GM18861 (cell line): ENCODE results near the gene MACROD2.
A peak's percentile ranks its signal among the peaks of the same experiment; 100 is the strongest.

Experiments used
- ATAC-seq: cut with Tn5 transposase; IDR thresholded peaks from one replicate; pipeline ENCODE4 v1.9.1; 2021; ENCODE audit not compliant: unreplicated experiment

MACROD2 gene

DNA sequence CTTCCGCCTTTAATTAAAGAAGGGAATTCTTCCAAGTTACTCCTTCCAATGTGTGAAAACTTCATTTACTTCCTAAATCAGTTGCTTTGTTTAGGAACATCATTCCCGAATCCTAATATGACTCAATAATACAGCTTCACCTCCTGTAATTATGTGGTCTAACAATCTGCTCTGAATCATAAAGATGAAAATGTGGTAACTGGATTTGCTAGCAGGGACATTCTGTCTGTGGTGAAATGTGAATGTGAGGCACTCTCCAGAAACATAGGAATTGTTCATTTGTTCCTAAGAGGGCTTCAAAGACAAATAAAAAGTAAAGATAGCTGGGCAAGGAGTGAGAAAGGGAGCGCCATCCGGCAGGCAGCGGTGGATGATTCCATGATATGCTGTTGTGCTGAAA is 1899.8 kb downstream of the MACROD2 start:
- no peak for ATAC-seq

DNA sequence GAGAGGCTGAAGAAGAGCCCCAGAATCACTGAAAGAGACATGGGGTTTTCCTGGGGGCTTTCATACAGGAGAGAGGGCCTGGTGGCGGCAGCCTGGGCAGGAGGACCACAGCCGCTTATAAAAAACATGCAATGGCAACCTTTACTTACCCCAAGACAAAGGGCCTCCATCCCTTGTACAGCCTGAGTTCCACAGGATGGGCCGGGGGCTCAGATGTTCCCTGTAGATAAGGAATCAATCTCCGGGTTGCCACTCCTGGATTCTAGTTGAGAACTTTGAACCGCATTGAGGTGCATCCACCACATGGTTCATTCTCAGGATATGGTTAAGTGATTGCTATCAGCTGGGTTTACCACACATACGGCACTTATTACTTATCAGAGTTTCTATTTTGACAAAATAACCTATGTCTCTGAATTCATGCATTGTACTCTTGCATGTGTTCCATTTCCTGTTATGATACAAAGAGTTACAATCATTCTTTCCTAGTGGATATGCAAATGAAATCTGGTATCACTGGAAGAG is 1900.3 kb downstream of the MACROD2 start:
- peak; percentile 90 for ATAC-seq

DNA sequence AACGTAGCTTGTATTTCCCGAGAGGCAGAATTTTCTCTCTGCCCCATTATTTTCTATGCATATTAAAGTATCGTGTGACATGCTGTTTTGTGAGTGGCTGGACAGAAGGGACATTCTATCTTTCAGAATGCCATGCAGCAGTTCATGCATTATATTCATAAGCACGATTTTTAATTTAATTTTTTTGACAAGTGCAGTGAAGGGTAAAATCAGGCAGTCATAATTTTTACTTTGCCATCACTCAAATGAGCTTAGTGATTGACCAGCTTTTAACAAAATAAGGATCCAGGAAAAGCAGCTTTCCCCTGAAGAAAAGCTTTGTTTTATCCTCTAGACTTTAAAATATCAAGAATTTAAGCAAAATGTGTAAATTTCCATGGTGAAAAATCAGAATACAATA is 1904.7 kb downstream of the MACROD2 start:
- no peak for ATAC-seq

DNA sequence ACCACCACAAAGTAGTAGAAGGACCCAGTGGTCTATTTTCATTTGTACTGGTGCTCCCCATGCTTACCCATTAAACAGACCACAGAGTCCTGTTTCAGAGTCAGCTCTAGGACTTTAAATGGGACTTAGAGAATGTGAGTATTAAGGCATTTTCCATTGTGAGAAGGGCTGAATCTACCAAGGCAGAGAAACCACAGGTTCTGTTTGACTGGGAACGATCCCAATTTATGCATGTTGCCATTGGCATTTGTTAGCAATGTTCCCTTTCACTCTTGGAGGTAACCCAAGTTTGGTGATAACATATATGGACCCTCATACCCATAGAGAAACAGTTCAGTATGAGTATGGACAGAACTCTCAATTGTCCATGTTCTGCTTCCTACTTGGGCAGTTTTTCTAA is 1905.1 kb downstream of the MACROD2 start:
- ATAC-seq = no peak

DNA sequence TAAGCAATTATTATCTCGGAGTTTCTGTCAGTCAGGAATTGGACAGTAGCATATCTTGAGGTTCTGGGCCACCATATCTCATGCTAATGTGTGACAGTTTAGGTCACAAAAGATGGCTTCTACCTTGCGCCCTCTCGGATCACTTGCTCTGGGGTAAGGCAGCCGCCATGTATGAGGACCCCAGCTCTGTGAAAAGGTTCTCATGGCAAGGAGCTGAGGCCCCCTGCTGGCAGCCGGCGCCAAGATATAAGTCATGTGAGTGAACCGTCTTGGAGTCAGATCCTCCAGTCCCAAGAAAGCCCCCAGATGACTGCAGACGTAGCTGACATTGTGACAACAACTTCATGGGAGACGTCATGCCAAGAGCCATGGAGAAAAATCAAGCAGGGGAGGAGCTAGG is 1907.2 kb downstream of the MACROD2 start:
- ATAC-seq = no peak

DNA sequence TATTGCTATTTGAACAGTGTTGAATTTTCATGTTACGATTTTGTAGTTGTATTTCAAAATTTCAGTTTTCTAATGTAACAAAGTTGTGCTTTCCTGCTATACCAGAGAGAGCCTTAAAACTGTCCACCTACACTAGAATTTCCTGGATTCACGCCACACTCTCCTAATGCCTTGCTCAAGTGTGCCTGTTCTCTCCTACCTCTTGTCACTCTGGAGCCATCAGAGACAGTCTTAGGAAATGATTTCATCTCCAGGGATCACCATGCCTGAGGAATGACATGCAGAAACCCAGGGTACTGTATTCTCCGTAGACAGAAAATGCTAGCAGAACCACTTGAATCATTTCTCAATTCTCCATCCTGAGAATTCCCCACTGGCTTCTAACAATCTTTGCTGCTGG is 1910.3 kb downstream of the MACROD2 start:
- ATAC-seq = no peak

DNA sequence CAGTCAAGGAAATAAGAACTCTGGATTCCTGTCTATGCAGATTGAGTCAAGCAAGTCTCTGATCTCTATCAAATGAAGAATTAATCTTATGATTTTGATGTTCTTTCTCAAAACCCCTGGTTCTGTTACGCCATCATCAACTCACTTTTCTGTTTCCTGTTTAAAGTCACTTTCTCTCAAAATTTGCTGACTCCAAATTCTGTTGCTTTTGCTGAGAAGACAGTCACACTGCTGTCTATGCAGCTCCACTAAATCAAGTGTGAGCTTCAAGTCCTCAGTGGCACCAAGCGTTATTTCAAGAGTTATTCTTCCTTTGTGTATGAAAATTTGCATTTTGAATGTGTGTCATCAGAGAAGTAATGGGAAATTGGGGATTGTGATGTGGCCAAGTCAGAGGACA is 1914.7 kb downstream of the MACROD2 start:
- ATAC-seq = no peak

DNA sequence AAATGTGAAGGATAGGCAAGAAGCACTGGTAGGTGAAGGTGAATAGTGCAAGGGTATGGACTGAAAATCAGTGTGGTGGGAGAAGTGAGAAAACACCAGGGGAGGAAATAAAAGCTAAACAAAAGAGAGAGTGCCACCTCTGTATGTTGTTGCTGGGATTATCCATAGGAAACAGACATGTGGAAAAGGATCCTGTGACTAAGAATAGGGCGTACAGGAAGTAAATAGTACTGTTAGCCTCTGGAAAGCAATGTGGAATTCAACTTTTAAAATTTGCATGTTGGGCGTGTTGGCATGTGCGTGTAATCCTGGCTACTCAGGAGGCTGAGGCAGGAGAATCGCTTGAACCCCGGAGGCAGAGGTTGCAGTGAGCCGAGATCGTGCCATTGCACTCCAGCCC is 1916.3 kb downstream of the MACROD2 start:
- ATAC-seq = no peak

DNA sequence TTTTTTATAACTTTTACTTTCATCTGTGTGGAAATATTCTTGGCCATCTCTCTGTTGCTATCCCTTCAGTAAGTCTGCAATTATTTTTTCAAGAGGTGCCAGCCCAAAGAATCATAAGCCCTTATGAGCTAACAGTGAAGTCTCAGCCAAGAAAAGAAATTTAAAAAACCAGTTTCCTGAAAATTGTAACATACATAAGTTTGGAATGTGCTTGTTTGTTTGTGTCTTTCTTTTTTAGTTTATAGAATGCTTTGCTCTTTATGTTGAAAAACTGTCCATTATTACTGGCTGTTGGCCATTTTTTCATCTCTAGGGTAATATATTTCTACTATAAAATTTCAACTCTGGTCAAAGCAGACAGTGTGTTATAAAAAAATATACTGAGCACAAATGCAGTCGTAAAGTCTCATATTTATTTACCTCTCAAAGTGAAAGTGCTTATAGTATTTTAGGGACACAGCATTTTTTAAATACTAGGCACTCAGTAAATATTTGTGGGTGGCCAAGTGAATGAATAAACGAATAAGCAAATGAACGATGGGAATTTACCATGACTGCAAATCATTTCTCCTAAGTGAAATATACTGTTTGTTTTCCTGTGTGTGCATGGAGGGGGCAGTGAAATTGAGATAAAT is 1918.2 kb downstream of the MACROD2 start:
- no peak for ATAC-seq

DNA sequence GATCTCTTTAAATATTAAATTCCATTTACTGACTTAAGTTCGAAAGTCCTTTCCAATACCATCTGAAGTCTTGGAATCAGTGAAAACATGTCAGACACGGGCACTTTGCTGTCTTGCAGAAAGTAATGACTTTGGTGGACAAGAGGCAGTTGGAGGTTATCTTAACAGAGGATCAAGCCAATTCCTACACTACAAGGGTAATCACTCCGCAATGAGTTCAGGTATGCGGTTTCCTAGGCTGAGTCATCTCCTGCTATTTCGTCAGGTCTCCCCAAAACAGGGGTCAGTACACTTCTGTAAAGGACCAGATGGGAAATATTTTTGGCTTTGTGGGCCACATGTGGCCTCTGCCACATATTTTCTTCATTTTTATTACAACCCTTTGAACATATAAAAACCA is 1921.3 kb downstream of the MACROD2 start:
- ATAC-seq = no peak

DNA sequence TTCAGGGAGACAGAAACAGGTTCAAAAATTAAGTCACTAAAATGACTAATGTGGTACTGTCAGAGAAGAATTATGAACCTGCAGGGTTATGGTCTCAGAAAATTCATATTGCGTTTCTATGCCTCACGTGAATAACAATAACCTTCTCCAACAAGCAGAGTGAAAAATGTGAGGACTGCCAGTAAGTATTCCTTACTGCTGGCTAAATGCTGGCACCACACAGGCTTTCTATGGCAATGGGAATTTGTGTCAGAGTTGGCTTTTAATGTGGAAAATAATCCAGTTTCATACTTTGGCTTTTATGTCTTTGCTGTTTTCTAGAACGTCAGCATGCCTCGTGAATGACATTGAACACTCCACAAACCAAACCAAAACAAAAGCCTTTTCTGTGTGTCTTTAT is 1922.0 kb downstream of the MACROD2 start:
- no peak for ATAC-seq

DNA sequence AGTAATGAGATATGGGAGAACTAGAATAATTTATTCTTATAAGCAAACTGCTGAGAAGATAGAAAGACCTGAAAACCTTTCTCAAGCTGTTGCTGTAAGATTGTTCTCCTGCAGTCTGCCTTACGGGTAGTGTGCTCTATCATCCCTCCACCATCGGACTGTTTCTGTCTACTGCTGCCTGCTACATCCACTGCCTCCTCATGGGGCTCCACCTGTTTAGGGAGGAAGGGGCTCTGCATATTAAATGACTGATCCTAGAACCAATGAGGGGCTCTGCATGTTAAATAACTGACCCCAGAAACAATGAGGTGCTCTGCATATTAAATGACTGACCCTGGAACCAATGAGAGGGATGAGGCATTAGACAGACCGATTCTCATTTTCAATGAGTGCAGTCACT is 1923.3 kb downstream of the MACROD2 start:
- ATAC-seq = no peak

DNA sequence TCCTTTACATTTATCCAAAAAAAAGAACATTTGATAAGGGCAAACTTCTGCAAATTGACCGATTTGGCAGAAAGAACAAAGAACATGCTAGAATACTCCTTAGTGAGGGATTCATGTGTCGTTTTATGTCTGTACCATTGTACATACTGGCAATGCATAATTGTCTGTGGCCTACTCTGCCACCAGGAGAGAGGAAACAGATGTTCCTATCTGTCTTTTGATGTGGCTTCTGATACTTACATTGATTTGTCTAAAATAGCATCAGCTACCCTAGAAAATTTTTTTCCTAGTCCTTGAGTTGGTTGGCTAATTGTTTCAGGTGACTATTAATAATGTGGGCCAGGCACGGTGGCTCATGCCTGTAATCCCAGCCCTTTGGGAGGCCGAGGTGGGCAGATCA is 1923.8 kb downstream of the MACROD2 start:
- no peak for ATAC-seq

DNA sequence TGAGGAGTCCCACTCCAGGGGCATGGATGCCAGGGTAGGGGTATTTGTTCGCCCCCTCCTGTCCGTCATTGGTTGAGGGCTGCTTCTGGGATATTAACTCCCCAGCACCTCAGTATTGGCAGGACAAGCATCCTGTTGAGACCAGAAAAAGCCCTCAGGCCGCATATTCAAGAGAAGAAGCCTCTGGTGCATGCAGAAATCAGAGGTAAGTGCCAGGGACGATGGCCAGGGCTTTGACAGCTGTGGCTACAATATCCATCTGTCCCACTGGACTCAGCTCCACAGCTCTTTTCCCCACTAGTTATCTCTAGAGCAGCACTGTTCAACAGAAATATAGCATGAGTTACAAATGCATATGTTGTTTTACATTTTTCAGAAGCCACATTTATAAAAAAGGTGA is 1926.6 kb downstream of the MACROD2 start:
- ATAC-seq = no peak

DNA sequence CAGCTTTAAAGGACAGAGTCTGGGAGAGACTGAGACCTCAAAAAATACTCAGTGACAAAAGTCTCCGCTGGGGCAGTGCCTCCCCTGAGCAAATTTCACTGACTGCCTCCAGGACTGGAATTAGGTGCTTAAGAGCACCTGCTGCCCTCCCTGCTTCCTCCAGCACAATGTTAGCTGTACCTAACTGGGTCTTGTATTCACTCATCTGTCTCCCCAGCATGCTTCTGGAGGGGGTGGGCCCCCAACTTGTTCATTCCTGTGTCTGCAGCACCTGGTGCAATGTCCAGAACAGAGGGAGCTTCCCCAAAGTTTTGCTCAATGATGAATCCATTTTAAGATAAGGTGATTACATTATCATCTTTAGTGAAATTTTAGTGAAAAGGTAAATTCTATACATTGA is 1927.2 kb downstream of the MACROD2 start:
- ATAC-seq = no peak

DNA sequence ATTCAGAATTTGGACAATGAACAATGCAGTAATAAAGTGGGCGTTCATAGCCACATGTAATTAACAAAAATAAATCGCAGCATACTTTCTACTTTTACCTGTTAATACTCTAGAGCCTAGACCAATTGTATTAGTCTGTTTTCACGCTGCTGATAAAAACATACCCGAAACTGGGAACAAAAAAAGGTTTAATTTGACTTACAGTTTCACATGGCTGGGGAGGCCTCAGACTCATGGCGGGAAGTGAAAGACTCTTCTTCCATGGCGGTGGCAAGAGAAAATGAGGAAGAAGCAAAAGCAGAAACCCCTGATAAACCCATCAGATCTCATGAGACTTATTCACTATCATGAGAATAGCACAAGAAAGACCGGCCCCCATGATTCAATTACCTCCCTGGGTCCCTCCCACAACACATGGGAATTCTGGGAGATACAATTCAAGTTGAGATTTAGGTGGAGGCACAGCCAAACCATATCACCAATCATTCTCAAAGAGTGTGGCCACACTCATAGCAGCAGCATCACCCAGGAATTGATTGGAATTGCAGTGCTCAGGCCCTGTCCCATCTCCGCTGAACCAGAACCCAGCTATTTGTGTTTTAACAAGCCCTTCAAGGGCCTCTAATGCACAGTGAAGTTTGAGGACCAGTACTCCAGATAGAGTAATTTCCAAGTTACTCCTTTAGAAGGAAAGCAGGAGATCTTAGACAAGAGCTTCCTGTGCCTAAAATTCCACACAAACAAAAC is 1927.9 kb downstream of the MACROD2 start:
- peak; percentile 55 for ATAC-seq

DNA sequence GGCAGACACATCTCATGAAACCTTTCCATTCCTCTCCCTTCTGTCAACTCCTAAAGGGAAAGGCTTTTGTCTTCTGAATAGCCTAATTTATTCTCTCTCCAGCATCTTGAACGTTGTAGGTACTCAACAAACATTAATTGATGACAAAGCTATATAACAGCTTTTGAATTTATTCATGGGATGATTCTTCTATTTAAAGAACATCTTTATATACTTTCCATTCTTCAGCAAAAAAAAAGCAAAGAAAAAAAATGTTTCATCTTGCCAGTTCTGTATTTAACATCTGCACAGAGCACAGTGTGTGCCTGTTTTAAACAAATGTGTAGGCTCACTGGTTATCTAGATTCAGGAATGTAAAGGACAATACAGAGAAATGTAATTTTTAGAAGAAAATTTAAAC is 1929.2 kb downstream of the MACROD2 start:
- ATAC-seq = no peak

DNA sequence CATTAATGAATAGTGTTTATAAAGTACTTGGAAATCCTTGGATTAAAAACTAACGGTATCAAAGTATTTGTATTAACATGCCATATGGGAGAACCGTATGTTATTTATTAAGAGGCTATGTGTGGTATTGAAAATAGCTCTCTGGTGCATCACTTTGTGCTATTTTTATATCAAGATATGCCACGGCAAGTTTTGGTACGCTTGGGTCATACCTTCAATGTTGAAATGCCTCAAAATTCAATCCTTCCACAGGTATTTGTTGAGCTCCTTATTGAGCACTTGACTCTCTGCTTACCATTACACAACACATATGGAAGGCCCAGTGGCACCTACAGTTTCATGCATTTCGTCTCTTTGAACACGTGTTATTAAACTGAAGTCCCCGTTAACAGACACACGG is 1930.1 kb downstream of the MACROD2 start:
- ATAC-seq = no peak

DNA sequence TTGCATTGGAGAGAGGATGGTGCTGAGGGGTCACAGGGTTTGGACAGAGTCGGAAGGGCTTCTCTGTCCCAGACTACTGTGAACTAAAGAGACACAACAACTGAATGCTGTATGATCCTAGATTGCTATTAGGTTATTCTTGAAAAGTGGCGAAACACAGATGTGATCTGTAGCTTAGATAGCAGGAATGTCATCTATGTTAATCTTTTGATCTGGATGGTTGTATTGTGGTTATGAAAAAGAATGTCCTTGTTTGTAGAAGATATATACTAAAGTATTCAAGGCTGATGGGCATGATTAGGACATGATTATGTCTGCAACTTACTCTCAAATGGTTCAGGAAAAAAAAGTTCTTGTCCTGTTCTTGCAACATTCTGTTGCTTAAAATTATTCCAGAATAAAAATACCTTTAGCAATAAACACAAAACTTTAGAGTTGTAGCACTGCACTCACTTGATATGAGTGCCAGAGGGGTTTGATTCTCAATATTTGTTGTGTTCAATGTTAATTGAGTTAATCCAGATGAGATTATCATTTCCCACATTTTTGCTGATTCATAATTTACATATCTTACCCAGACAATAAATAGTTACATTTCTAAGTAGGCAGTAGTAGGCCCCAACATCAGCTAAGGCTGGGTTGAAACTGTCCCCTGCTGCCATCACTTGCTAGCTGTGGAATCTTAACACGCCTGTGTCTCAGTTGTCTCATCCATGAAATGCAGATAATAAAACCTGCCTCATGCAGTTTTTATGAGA is 1932.8 kb downstream of the MACROD2 start:
- ATAC-seq = no peak

DNA sequence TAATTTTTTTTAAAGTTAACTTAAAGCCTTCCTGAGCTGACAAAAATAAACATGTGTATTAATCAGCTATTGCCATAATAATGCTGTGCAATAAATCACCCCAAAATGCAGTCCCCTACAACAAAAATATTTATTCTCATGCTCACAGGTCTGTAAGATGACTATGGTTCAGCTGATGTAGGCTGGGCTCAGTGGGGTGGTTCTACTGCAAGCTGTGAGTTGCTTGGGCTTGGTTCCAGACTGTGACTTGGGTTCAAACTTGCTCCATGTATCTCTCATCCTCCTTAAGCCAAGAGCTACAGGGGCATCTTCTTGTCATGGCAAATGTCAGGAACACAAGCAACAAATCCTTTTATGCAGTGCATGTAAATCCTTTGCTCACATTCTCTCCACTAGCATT is 1933.6 kb downstream of the MACROD2 start:
- ATAC-seq = no peak

DNA sequence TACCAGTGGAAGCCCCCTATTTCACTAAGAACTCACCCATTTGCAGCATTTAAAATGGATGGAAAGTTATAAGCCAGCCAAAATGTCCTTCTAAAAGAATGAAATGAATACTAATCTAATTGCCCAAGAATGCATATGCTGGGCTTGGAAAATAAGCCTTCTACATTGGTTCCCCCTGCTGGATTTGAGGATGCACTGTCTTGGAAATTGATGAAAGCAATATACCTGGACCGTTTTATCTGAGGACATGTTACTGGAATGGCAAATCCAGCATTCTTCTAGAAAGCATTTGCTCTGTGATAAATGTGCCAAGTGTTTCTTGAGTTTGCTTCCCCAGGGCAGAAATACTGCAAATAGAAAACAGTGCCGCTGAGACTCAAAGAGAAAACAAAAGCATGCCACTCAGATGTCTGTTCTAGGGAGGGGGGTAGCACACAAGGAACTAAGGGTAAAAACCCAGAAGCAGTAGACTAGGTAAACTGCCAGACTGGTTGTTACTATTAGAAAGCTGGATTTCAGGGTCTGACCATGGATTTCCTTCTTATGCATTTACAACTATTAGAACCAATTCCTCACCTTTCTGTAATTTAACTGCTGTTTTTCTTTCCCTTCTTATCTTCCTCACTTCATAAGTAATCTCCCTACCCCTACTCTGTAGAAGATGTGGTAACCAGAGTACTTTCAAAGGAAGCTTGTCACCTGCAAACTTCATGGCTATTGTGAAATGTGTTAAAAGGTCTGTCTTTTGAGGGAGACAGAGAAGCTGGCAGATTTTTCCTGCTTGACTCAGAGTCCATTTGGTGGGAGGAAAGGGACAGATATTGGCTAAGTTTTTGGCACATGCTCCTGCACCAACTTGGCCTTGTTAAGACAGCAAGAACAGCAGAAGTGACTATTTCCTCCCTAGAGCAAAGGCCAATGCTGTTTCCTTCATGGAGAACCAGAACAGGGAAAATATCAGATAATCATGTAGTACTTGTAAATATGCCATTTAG is 1935.3 kb downstream of the MACROD2 start:
- ATAC-seq = no peak
